GM12878 (cell line): ENCODE measurements around the gene TMTC1. TPM values are rescaled to one million over a fixed set of nuclear protein-coding genes. Genes with fewer than 3 reads are reported as not detected.

Experiments
- ATAC-seq: fragments of 200-7000 bp; cut with Tn5 transposase; 3 replicates; pipeline ENCODE4 v1.9.1; 2020; ENCODE audit warnings: mild to moderate bottlenecking, moderate library complexity
- BruUV-seq: library from RNA; stranded (reverse); fragments of 400-500 nt; replicated peaks from 2 replicates; lab custom pipeline; 2021; lab: Mats Ljungman, UMichigan
- CTCF ChIA-PET: fragments of 300-600 bp; sonication (Branson Sonifier 250); formaldehyde crosslinking; extraction: SDS; loops from one replicate; lab custom pipeline; 2021; ENCODE audit warnings: inconsistent platforms; lab: Yijun Ruan, JAX
- POLR2A ChIA-PET: fragments of 350-600 bp; formaldehyde crosslinking; extraction: SDS; loops from one replicate; lab custom pipeline; 2021; ENCODE audit warnings: inconsistent platforms; lab: Charles Lee
- RAD21 ChIA-PET: fragments of 300-600 bp; sonication (Branson Sonifier 250); formaldehyde crosslinking; loops from one replicate; lab custom pipeline; 2023; ENCODE audit warnings: antibody characterized with exemption; ENCODE audit not compliant: unreplicated experiment; lab: Charles Lee
- SMC1A ChIA-PET: fragments of 300-600 bp; sonication (Branson Sonifier 250); formaldehyde crosslinking; loops from one replicate; lab custom pipeline; 2023; ENCODE audit not compliant: unreplicated experiment, uncharacterized antibody; lab: Charles Lee
- DNase-seq: peaks from one replicate; pipeline ENCODE4 v3.0.0-alpha.2; 2011; ENCODE audit warnings: low read depth, low spot score
- FAIRE-seq: peaks from 3 replicates; lab custom pipeline; 2011; peaks lifted over from hg19 to GRCh38; lab: Jason Lieb, UNC
- H2AFZ ChIP-seq: 2 replicates; pipeline ENCODE4 v1.6.0; 2011; ENCODE audit warnings: low read depth, low read length, control low read depth; ENCODE audit not compliant: control insufficient read depth
- H3K27ac ChIP-seq: 2 replicates; pipeline ENCODE4 v1.5.1; 2011; ENCODE audit warnings: control low read depth; ENCODE audit not compliant: control insufficient read depth, insufficient read depth
- H3K27me3 ChIP-seq, 2 experiments: replicated peaks in 1 of 2; 2 replicates each; pipeline versions ENCODE4 v1.6.0 to v1.6.1; 2011; ENCODE audit warnings: low read length in 1 of 2; ENCODE audit not compliant: control insufficient read depth in 2 of 2, insufficient read depth in 2 of 2
- H3K36me3 ChIP-seq, 2 experiments: 2 replicates each; pipeline ENCODE4 v1.5.1; 2011; ENCODE audit warnings: low read length in 1 of 2; ENCODE audit not compliant: control insufficient read depth in 2 of 2, insufficient read depth in 2 of 2
- H3K4me1 ChIP-seq: 2 replicates; pipeline ENCODE4 v1.6.1; 2011; ENCODE audit warnings: mild to moderate bottlenecking, low read length, moderate library complexity, mixed read lengths; ENCODE audit not compliant: control insufficient read depth, insufficient read depth
- H3K4me2 ChIP-seq: 2 replicates; pipeline ENCODE4 v1.6.0; 2011; ENCODE audit warnings: control low read depth; ENCODE audit not compliant: control insufficient read depth, insufficient read depth
- H3K4me3 ChIP-seq: fragments of 200-600 bp; sonication (generic); 2 replicates; pipeline ENCODE4 v1.5.1; 2016
- H3K79me2 ChIP-seq: 2 replicates; pipeline ENCODE4 v1.6.0; 2011; ENCODE audit warnings: low read length; ENCODE audit not compliant: control insufficient read depth, insufficient read depth
- H3K9ac ChIP-seq: 2 replicates; pipeline ENCODE4 v1.8.0; 2011; ENCODE audit warnings: low read length, control low read depth, mixed read lengths; ENCODE audit not compliant: control insufficient read depth, insufficient read depth
- H3K9me3 ChIP-seq: replicated peaks from 3 replicates; pipeline ENCODE4 v1.5.1; 2011; ENCODE audit warnings: mild to moderate bottlenecking, low read length; ENCODE audit not compliant: control insufficient read depth, insufficient read depth
- H4K20me1 ChIP-seq: 2 replicates; pipeline ENCODE4 v1.6.0; 2011; ENCODE audit not compliant: control insufficient read depth, insufficient read depth
- CBFB ChIP-seq: IDR thresholded peaks from 2 replicates; pipeline ENCODE4 v1.6.1; 2016; ENCODE audit warnings: antibody characterized with exemption, low read depth
- CHD1 ChIP-seq: IDR thresholded peaks from 2 replicates; pipeline ENCODE4 v1.6.1; 2012; ENCODE audit warnings: low read depth, low read length, improper control_type of control experiment
- EP300 ChIP-seq, 2 experiments: fragments of 150-350 bp in 1 of 2; IDR thresholded peaks; 2 replicates each; pipeline ENCODE4 v1.6.1; 2011 to 2012; ENCODE audit warnings: low read depth in 2 of 2, low read length in 2 of 2, borderline replicate concordance in 1 of 2, improper control_type of control experiment in 1 of 2, inconsistent platforms in 1 of 2; ENCODE audit not compliant: control insufficient read depth in 1 of 2
- HDGF ChIP-seq: fragments of 450-650 bp; IDR thresholded peaks from 2 replicates; pipeline ENCODE4 v1.6.1; 2016; ENCODE audit warnings: antibody characterized with exemption
- MEF2A ChIP-seq: IDR thresholded peaks from 2 replicates; pipeline ENCODE4 v1.6.1; 2011; ENCODE audit warnings: low read depth, mild to moderate bottlenecking, low read length, moderate library complexity; ENCODE audit not compliant: insufficient read depth
- MEF2B ChIP-seq: fragments of 450-650 bp; IDR thresholded peaks from 2 replicates; pipeline ENCODE4 v1.6.1; 2018; ENCODE audit warnings: mild to moderate bottlenecking, moderate library complexity; ENCODE audit not compliant: partially characterized antibody, poor library complexity, severe bottlenecking
- NR2C1 ChIP-seq: fragments of 450-650 bp; IDR thresholded peaks from 2 replicates; pipeline ENCODE4 v1.6.1; 2017; ENCODE audit warnings: antibody characterized with exemption, mild to moderate bottlenecking, moderate library complexity
- RAD21 ChIP-seq: IDR thresholded peaks from 2 replicates; pipeline ENCODE4 v1.6.1; 2011; ENCODE audit warnings: mild to moderate bottlenecking, low read depth, low read length, moderate library complexity; ENCODE audit not compliant: insufficient read depth
- RAD51 ChIP-seq: fragments of 450-650 bp; IDR thresholded peaks from 2 replicates; pipeline ENCODE4 v1.6.1; 2016; ENCODE audit warnings: moderate library complexity, mild to moderate bottlenecking, inconsistent platforms
- SMAD1 ChIP-seq: fragments of 450-650 bp; IDR thresholded peaks from 2 replicates; pipeline ENCODE4 v1.6.1; 2018; ENCODE audit warnings: mild to moderate bottlenecking, low read depth; ENCODE audit not compliant: partially characterized antibody
- SMC3 ChIP-seq: IDR thresholded peaks from 2 replicates; pipeline ENCODE4 v1.6.1; 2011; ENCODE audit warnings: low read length, improper control_type of control experiment, borderline replicate concordance
- TAF1 ChIP-seq: IDR thresholded peaks from 2 replicates; pipeline ENCODE4 v1.6.1; 2011; ENCODE audit warnings: mild to moderate bottlenecking, low read depth, low read length, borderline replicate concordance
- TCF7 ChIP-seq: IDR thresholded peaks from 2 replicates; pipeline ENCODE4 v1.6.1; 2014; ENCODE audit warnings: antibody characterized with exemption, borderline replicate concordance
- ZBTB4 ChIP-seq: fragments of 450-650 bp; formaldehyde crosslinking; IDR thresholded peaks from 2 replicates; pipeline ENCODE4 v1.4.0; 2022; ENCODE audit warnings: mild to moderate bottlenecking, moderate library complexity
- ZNF592 ChIP-seq: fragments of 450-650 bp; IDR thresholded peaks from 2 replicates; pipeline ENCODE4 v1.6.1; 2017; ENCODE audit warnings: mild to moderate bottlenecking, moderate library complexity
- ZZZ3 ChIP-seq: IDR thresholded peaks from 2 replicates; pipeline ENCODE4 v1.6.1; 2011; ENCODE audit warnings: low read depth; ENCODE audit not compliant: control insufficient read depth, insufficient read length
- WGBS: methylation state at CpG from one replicate; pipeline ENCODE4 v1.1.6; 2016; ENCODE audit warnings: low lambda C conversion rate; ENCODE audit not compliant: insufficient replicate concordance, insufficient coverage; ENCODE audit errors: missing lambda C conversion rate; 5-methylcytosine and 5-hydroxymethylcytosine counted together
- in situ Hi-C: fragments of 300-500 bp; cut with MboI; formaldehyde crosslinking; loops from 9 replicates; pipeline ENCODE4 v1.14.3; 2018; ENCODE audit warnings: mixed read lengths
- intact Hi-C: fragments of 100-400 bp; cut with micrococcal nuclease; formaldehyde crosslinking; loops from one replicate; pipeline ENCODE4 v1.14.2; 2022; ENCODE audit not compliant: unreplicated experiment
- polyA plus RNA-seq, 11 experiments: library from polyadenylated mRNA; depleted of rRNA in 4 of 11; unstranded in 6 of 11; stranded (reverse) in 5 of 11; fragments of >200 nt; fragmentation: Nextera tagmentation in 4 of 11; fragmentation: Illumina TruSeq in 1 of 11; extraction: Ambion mirVana in 4 of 11; extraction: Trizol in 1 of 11; gene quantifications; 1 replicate in 1 of 11; 2 replicates in 10 of 11; pipeline versions ENCODE4 v1.2.1 to v1.2.3, GENCODE V29; 2011 to 2016; ENCODE audit warnings: inconsistent platforms in 2 of 11, missing spikeins in 2 of 11, low read depth in 1 of 11
- total RNA-seq, 4 experiments: library from RNA; depleted of rRNA in 3 of 4; stranded (reverse); fragments of >200 nt in 3 of 4; fragmentation: Illumina TruSeq in 1 of 4; extraction: Trizol in 1 of 4; gene quantifications; 2 replicates each; pipeline versions ENCODE4 v1.2.1 to v1.2.3, GENCODE V29; 2013 to 2021

TMTC1 gene
- total and polyA plus RNA-seq, 10 of the 15 experiments (the other 5 are each of a cell fraction or from before 2014, with no cell fraction given) = 0.10 to 20.9 (median 0.57) TPM

GRCh38 chr12:29620030-29620429 is 163.7 kb downstream of the TMTC1 start (continued):
- TF ChIP-seq ZNF592 (no peak), RAD21 (no peak), HDGF (no peak), TAF1 (no peak)

- H2AFZ ChIP-seq = no peak overlapping the region
- SMC1A ChIA-PET = interaction anchor here (1.0 to 4.5 kb wide), 3 partner anchors 8 to 164 kb away, joined by 3 to 27 read pairs (median 12); no protein-coding TSS in a partner anchor
- ATAC-seq (peak; percentile 12), FAIRE-seq (no peak), DNase-seq (no peak)
- H3K36me3 ChIP-seq = peaks cover 0 to 1% of the 10 kb centered on the region in 2 experiments; a peak in 1 of 4 replicates
- 0% methylated on average over 1 of the region's 1 CpG for WGBS
- no peak overlapping the region for H3K4me2 ChIP-seq
- H4K20me1 ChIP-seq = no peaks in the 10 kb centered on the region
- CTCF ChIA-PET = no interaction called here
- POLR2A ChIA-PET = no interaction called here
- no peaks in the 10 kb centered on the region for H3K79me2 ChIP-seq
- no TSS peak for BruUV-seq
- H3K4me3 ChIP-seq = no peak overlapping the region
- no peak overlapping the region for H3K27ac ChIP-seq
- no peaks in the 10 kb centered on the region for H3K4me1 ChIP-seq
- no peaks in the 10 kb centered on the region for H3K9me3 ChIP-seq
- intact Hi-C loops = no loop called here
- H3K9ac ChIP-seq = no peak overlapping the region
- no peaks in the 10 kb centered on the region for H3K27me3 ChIP-seq
- in situ Hi-C loops = no loop called here
- RAD21 ChIA-PET = interaction anchor here (1.6 kb wide), 1 partner anchor 65 kb away, joined by 9 read pairs; no protein-coding TSS in a partner anchor
- no peak for TF ChIP-seq RAD51
- no peak for TF ChIP-seq CBFB
- TF ChIP-seq TCF7 = no peak
- TF ChIP-seq SMAD1 = no peak
- no peak for TF ChIP-seq CHD1
- no peak for TF ChIP-seq MEF2B
- TF ChIP-seq ZZZ3 = no peak
- TF ChIP-seq ZBTB4 (CRISPR knock-in tag) = no peak
- TF ChIP-seq EP300 (IDR thresholded peaks at IDR 0.05; ENCODE audit: borderline replicate concordance in 1 of 2, control insufficient read depth in 1 of 2, low read depth in 2 of 2, low read length in 2 of 2) = no peak
- no peak for TF ChIP-seq NR2C1
- TF ChIP-seq MEF2A = no peak
- TF ChIP-seq SMC3 = no peak
These were observed 166.3 kb downstream of the TMTC1 start for GRCh38 chr12:29617407-29617803.
